GM23338 (cell line): ENCODE measurements around the gene SPINK4. TPM values are rescaled to one million over a fixed set of nuclear protein-coding genes. Genes with fewer than 3 reads are reported as not detected.

ENCODE experiments used
- ATAC-seq: fragments of 200-7000 bp; cut with Tn5 transposase; 3 replicates; pipeline ENCODE4 v1.9.1; 2020
- DNase-seq: peaks from one replicate; pipeline ENCODE4 v3.0.0-alpha.2; 2015; ENCODE audit warnings: low spot score
- H2AFZ ChIP-seq: fragments of 200-600 bp; sonication (generic); 2 replicates; pipeline ENCODE4 v1.8.0; 2016; ENCODE audit warnings: antibody characterized with exemption, mild to moderate bottlenecking, moderate library complexity
- H3F3A ChIP-seq: fragments of 200-600 bp; sonication (generic); replicated peaks from 2 replicates; pipeline ENCODE4 v1.8.0; 2017; ENCODE audit warnings: antibody characterized with exemption, mixed run types, low read depth
- H3K27ac ChIP-seq: fragments of 200-600 bp; sonication (generic); 2 replicates; pipeline ENCODE4 v1.6.1; 2016; ENCODE audit warnings: low read depth
- H3K27me3 ChIP-seq: fragments of 200-600 bp; sonication (generic); 2 replicates; pipeline ENCODE4 v1.8.0; 2016; ENCODE audit warnings: mild to moderate bottlenecking, mixed run types, moderate library complexity; ENCODE audit not compliant: insufficient read depth
- H3K36me3 ChIP-seq: fragments of 200-600 bp; sonication (generic); 2 replicates; pipeline ENCODE4 v1.8.0; 2016; ENCODE audit warnings: mild to moderate bottlenecking; ENCODE audit not compliant: insufficient read depth
- H3K4me1 ChIP-seq: fragments of 200-600 bp; sonication (generic); 2 replicates; pipeline ENCODE4 v1.8.0; 2016; ENCODE audit warnings: mild to moderate bottlenecking, moderate library complexity; ENCODE audit not compliant: insufficient read depth
- H3K4me2 ChIP-seq: fragments of 200-600 bp; sonication (generic); 2 replicates; pipeline ENCODE4 v1.7.1; 2017; ENCODE audit warnings: mixed run types
- H3K4me3 ChIP-seq: fragments of 200-600 bp; sonication (generic); 2 replicates; pipeline ENCODE4 v1.6.1; 2016; ENCODE audit warnings: mixed run types
- H3K79me2 ChIP-seq: fragments of 200-600 bp; sonication (generic); replicated peaks from 2 replicates; pipeline ENCODE4 v1.8.0; 2017; ENCODE audit warnings: mild to moderate bottlenecking; ENCODE audit not compliant: insufficient read depth
- H3K9me2 ChIP-seq: fragments of 200-600 bp; sonication (generic); 2 replicates; pipeline ENCODE4 v1.8.0; 2017; ENCODE audit not compliant: insufficient read depth
- H4K20me1 ChIP-seq: fragments of 200-600 bp; sonication (generic); replicated peaks from 2 replicates; pipeline ENCODE4 v1.8.0; 2017; ENCODE audit warnings: mild to moderate bottlenecking; ENCODE audit not compliant: insufficient read depth
- H3K27ac Mint-ChIP-seq: 2 replicates; pipeline ENCODE4 v1.8.0; 2020; ENCODE audit warnings: inconsistent platforms, mild to moderate bottlenecking, moderate library complexity, mixed read lengths
- H3K27me3 Mint-ChIP-seq: 3 replicates; pipeline ENCODE4 v1.8.0; 2022; ENCODE audit warnings: low read depth, mild to moderate bottlenecking, moderate library complexity, mixed read lengths, inconsistent platforms; ENCODE audit not compliant: insufficient read depth, poor library complexity
- H3K36me3 Mint-ChIP-seq: 3 replicates; pipeline ENCODE4 v1.8.0; 2021; ENCODE audit warnings: low read depth, mild to moderate bottlenecking, inconsistent platforms, moderate library complexity, mixed read lengths
- H3K4me1 Mint-ChIP-seq: 3 replicates; pipeline ENCODE4 v1.8.0; 2020; ENCODE audit warnings: mild to moderate bottlenecking, inconsistent platforms, mixed read lengths
- H3K4me3 Mint-ChIP-seq: 3 replicates; pipeline ENCODE4 v1.8.0; 2021; ENCODE audit warnings: moderate library complexity, mild to moderate bottlenecking, inconsistent platforms, mixed read lengths
- H3K9me3 Mint-ChIP-seq: 3 replicates; pipeline ENCODE4 v1.8.0; 2020; ENCODE audit warnings: moderate library complexity, mild to moderate bottlenecking, inconsistent platforms, mixed read lengths
- EZH2phosphoT487 ChIP-seq: fragments of 200-600 bp; sonication (generic); IDR thresholded peaks from one replicate; pipeline ENCODE4 v1.8.1; 2018; ENCODE audit warnings: antibody characterized with exemption; ENCODE audit not compliant: unreplicated experiment
- JUNB ChIP-seq: IDR thresholded peaks from one replicate; pipeline ENCODE4 v1.6.1; 2016; ENCODE audit warnings: antibody characterized with exemption; ENCODE audit not compliant: unreplicated experiment
- NANOG ChIP-seq: IDR thresholded peaks from 2 replicates; pipeline ENCODE4 v1.6.1; 2016; ENCODE audit warnings: antibody characterized with exemption, borderline replicate concordance
- STAT1 ChIP-seq: IDR thresholded peaks from one replicate; pipeline ENCODE4 v1.6.1; 2016; ENCODE audit warnings: antibody characterized with exemption; ENCODE audit not compliant: unreplicated experiment
- ZNF114 ChIP-seq: fragments of 250-450 bp; sonication (Bioruptor Pico); IDR thresholded peaks from 2 replicates; pipeline ENCODE4 v1.5.0; 2020; ENCODE audit warnings: mild to moderate bottlenecking, moderate library complexity
- ZNF331 ChIP-seq: fragments of 250-450 bp; sonication (Bioruptor Pico); IDR thresholded peaks from 2 replicates; pipeline ENCODE4 v1.5.0; 2020; ENCODE audit warnings: low read depth, mild to moderate bottlenecking, moderate library complexity
- polyA plus RNA-seq: library from polyadenylated mRNA; unstranded; fragments of >200 nt; fragmentation: Nextera tagmentation; extraction: Ambion mirVana; gene quantifications from 2 replicates; pipeline ENCODE4 v1.2.1, GENCODE V29; 2016
- total RNA-seq: library from RNA; depleted of rRNA; stranded (reverse); fragments of >200 nt; shearing (Covaris generic); gene quantifications from 2 replicates; pipeline ENCODE4 v1.2.3, GENCODE V29; 2014
- TF ChIP-seq, protein P1 (sequence below): IDR thresholded peaks from one replicate; pipeline ENCODE4 v1.6.1; 2018; ENCODE audit warnings: antibody characterized with exemption; ENCODE audit not compliant: unreplicated experiment
- TF ChIP-seq, protein P2 (sequence below): fragments of 250-450 bp; sonication (Bioruptor Pico); IDR thresholded peaks from 2 replicates; pipeline ENCODE4 v1.5.0; 2020; ENCODE audit warnings: mild to moderate bottlenecking, moderate library complexity
- TF ChIP-seq, protein P3 (sequence below): IDR thresholded peaks from 2 replicates; pipeline ENCODE4 v1.6.1; 2016; ENCODE audit warnings: antibody characterized with exemption

The SPINK4 gene
- total and polyA plus RNA-seq, 2 experiments from 2014 or later: not detected

DNA sequence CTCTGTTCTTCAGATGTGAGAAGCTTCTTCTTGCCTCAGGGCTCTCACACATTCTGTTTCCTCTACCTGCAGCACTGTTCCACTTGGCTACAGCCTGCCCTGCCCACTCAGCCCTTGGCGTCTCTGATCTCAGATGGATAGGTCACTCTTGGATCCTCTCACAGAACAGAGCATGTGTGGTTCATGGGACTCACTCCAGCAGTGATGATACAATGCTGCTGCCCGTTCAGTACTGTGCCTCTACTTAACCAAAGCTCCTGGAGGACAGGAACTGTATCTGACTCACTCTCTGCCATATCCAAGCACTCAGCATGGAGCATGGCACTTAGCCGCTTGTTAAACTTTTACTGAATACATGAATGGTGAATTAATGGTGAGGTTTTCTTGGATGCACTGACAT, 3.4 kb upstream of the SPINK4 start:
- TF ChIP-seq, protein P1, sequence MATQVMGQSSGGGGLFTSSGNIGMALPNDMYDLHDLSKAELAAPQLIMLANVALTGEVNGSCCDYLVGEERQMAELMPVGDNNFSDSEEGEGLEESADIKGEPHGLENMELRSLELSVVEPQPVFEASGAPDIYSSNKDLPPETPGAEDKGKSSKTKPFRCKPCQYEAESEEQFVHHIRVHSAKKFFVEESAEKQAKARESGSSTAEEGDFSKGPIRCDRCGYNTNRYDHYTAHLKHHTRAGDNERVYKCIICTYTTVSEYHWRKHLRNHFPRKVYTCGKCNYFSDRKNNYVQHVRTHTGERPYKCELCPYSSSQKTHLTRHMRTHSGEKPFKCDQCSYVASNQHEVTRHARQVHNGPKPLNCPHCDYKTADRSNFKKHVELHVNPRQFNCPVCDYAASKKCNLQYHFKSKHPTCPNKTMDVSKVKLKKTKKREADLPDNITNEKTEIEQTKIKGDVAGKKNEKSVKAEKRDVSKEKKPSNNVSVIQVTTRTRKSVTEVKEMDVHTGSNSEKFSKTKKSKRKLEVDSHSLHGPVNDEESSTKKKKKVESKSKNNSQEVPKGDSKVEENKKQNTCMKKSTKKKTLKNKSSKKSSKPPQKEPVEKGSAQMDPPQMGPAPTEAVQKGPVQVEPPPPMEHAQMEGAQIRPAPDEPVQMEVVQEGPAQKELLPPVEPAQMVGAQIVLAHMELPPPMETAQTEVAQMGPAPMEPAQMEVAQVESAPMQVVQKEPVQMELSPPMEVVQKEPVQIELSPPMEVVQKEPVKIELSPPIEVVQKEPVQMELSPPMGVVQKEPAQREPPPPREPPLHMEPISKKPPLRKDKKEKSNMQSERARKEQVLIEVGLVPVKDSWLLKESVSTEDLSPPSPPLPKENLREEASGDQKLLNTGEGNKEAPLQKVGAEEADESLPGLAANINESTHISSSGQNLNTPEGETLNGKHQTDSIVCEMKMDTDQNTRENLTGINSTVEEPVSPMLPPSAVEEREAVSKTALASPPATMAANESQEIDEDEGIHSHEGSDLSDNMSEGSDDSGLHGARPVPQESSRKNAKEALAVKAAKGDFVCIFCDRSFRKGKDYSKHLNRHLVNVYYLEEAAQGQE: no peak
- TF ChIP-seq EZH2phosphoT487 (no peak), ZNF114 (no peak), NANOG (no peak), JUNB (no peak), STAT1 (no peak), ZNF331 (CRISPR knock-in tag) (no peak)
- TF ChIP-seq, protein P2, sequence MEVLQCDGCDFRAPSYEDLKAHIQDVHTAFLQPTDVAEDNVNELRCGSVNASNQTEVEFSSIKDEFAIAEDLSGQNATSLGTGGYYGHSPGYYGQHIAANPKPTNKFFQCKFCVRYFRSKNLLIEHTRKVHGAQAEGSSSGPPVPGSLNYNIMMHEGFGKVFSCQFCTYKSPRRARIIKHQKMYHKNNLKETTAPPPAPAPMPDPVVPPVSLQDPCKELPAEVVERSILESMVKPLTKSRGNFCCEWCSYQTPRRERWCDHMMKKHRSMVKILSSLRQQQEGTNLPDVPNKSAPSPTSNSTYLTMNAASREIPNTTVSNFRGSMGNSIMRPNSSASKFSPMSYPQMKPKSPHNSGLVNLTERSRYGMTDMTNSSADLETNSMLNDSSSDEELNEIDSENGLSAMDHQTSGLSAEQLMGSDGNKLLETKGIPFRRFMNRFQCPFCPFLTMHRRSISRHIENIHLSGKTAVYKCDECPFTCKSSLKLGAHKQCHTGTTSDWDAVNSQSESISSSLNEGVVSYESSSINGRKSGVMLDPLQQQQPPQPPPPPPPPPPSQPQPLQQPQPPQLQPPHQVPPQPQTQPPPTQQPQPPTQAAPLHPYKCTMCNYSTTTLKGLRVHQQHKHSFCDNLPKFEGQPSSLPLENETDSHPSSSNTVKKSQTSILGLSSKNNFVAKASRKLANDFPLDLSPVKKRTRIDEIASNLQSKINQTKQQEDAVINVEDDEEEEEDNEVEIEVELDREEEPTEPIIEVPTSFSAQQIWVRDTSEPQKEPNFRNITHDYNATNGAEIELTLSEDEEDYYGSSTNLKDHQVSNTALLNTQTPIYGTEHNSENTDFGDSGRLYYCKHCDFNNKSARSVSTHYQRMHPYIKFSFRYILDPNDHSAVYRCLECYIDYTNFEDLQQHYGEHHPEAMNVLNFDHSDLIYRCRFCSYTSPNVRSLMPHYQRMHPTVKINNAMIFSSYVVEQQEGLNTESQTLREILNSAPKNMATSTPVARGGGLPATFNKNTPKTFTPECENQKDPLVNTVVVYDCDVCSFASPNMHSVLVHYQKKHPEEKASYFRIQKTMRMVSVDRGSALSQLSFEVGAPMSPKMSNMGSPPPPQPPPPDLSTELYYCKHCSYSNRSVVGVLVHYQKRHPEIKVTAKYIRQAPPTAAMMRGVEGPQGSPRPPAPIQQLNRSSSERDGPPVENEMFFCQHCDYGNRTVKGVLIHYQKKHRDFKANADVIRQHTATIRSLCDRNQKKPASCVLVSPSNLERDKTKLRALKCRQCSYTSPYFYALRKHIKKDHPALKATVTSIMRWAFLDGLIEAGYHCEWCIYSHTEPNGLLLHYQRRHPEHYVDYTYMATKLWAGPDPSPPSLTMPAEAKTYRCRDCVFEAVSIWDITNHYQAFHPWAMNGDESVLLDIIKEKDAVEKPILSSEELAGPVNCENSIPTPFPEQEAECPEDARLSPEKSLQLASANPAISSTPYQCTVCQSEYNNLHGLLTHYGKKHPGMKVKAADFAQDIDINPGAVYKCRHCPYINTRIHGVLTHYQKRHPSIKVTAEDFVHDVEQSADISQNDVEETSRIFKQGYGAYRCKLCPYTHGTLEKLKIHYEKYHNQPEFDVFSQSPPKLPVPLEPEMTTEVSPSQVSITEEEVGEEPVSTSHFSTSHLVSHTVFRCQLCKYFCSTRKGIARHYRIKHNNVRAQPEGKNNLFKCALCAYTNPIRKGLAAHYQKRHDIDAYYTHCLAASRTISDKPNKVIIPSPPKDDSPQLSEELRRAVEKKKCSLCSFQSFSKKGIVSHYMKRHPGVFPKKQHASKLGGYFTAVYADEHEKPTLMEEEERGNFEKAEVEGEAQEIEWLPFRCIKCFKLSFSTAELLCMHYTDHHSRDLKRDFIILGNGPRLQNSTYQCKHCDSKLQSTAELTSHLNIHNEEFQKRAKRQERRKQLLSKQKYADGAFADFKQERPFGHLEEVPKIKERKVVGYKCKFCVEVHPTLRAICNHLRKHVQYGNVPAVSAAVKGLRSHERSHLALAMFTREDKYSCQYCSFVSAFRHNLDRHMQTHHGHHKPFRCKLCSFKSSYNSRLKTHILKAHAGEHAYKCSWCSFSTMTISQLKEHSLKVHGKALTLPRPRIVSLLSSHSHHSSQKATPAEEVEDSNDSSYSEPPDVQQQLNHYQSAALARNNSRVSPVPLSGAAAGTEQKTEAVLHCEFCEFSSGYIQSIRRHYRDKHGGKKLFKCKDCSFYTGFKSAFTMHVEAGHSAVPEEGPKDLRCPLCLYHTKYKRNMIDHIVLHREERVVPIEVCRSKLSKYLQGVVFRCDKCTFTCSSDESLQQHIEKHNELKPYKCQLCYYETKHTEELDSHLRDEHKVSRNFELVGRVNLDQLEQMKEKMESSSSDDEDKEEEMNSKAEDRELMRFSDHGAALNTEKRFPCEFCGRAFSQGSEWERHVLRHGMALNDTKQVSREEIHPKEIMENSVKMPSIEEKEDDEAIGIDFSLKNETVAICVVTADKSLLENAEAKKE (CRISPR knock-in tag): no peak
- TF ChIP-seq, protein P3, sequence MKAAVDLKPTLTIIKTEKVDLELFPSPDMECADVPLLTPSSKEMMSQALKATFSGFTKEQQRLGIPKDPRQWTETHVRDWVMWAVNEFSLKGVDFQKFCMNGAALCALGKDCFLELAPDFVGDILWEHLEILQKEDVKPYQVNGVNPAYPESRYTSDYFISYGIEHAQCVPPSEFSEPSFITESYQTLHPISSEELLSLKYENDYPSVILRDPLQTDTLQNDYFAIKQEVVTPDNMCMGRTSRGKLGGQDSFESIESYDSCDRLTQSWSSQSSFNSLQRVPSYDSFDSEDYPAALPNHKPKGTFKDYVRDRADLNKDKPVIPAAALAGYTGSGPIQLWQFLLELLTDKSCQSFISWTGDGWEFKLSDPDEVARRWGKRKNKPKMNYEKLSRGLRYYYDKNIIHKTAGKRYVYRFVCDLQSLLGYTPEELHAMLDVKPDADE: no peak
- Histone ChIP-seq H3K9me2 (no peaks in the 10 kb centered on the region), H2AFZ (no peak overlapping the region), H3K4me1 (no peaks in the 10 kb centered on the region), H3K36me3 (no peaks in the 10 kb centered on the region), H3K27me3 (no peaks in the 10 kb centered on the region), H3K27ac (no peak overlapping the region), H3K79me2 (no peaks in the 10 kb centered on the region), H3K4me2 (no peak overlapping the region), H3F3A (no peaks in the 10 kb centered on the region), H3K4me3 (no peak overlapping the region), H4K20me1 (no peaks in the 10 kb centered on the region)
- no peak for ATAC-seq
- H3K4me1 Mint-ChIP-seq: no peaks in the 10 kb centered on the region
- no peaks in the 10 kb centered on the region; the same call in 2 of the 3 replicates for H3K9me3 Mint-ChIP-seq
- DNase-seq: no peak
- no peaks in the 10 kb centered on the region for H3K36me3 Mint-ChIP-seq
- H3K27me3 Mint-ChIP-seq: peaks cover 7% of the 10 kb centered on the region
- H3K4me3 Mint-ChIP-seq: no peak overlapping the region
- H3K27ac Mint-ChIP-seq: no peak overlapping the region
